ENCODE results near the gene MALT1. TPM values are rescaled to one million over a fixed set of nuclear protein-coding genes. Genes with fewer than 3 reads are reported as not detected.
"Not testable (repeated sequence)": the region's sequence is repeated elsewhere in the genome, so short reads cannot be mapped to it uniquely, and the experiment has no call there.

Gene MALT1
- total and polyA plus RNA-seq, 4 experiments from 2014 or later = 60.3 to 96.7 (median 77.4) TPM

DNA sequence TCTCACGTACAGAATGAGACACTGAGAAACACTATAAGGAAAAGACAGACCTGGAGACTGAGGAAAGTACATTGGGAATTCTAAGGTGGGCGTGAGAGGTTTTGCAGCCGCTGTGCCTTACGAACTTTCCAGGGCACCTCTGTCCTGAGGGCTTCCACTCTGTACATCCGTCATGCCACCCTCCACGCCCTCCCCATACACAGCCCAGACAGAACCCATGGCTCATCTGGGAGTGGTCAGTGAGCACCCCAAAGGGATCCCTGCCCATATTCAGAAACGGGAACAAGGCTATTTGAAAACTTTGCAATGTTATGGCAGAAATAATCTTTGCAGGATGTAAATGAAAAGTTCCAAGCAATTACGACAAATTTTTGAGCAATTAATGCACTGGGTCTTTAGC lies 98.1 kb downstream of the MALT1 start:
- no peak for DNase-seq
- H3K36me3 Mint-ChIP-seq = no peaks in the 10 kb centered on the region
- H3K4me1 Mint-ChIP-seq = peaks cover 3 to 12% (median 8%) of the 10 kb centered on the region in 4 donors
- H3K27ac ChIP-seq (ENCODE audit: low read depth, low read length) = no peak overlapping the region
- intact Hi-C loops (cut with micrococcal nuclease) = no loop called here
- peaks cover 8% of the 10 kb centered on the region for H3K4me1 ChIP-seq (ENCODE audit: insufficient read depth, low read length)
- ChIA-PET POLR2A (ENCODE audit: partially characterized antibody) (interaction anchor here (1.3 to 1.6 kb wide), 2 partner anchors 239 to 301 kb away, joined by 5 to 9 read pairs; no protein-coding TSS in a partner anchor), CTCF (ENCODE audit: partially characterized antibody) (interaction anchor here (0.8 to 24.6 kb wide), 11 partner anchors 12 to 315 kb away, joined by 3 to 827 read pairs (median 3); no protein-coding TSS in a partner anchor)
- no peaks in the 10 kb centered on the region for H3K36me3 ChIP-seq (ENCODE audit: insufficient read depth, low read length)
- peaks cover 0 to 1% (median 0%) of the 10 kb centered on the region in 8 donors for H3K9me3 Mint-ChIP-seq
- peaks cover 22 to 30% of the 10 kb centered on the region in 2 donors for H3K27me3 Mint-ChIP-seq
- no peak overlapping the region for H3K27ac Mint-ChIP-seq
- no peak overlapping the region for H3K4me3 Mint-ChIP-seq
- H3K4me3 ChIP-seq (ENCODE audit: low read length in 2 of 2) = no peak overlapping the region
- peaks cover 4% of the 10 kb centered on the region for H3K27me3 ChIP-seq (ENCODE audit: insufficient read depth, low read length)
- H3K9me3 ChIP-seq (ENCODE audit: control insufficient read depth in 1 of 2, low read length in 2 of 2) = no peaks in the 10 kb centered on the region

DNA sequence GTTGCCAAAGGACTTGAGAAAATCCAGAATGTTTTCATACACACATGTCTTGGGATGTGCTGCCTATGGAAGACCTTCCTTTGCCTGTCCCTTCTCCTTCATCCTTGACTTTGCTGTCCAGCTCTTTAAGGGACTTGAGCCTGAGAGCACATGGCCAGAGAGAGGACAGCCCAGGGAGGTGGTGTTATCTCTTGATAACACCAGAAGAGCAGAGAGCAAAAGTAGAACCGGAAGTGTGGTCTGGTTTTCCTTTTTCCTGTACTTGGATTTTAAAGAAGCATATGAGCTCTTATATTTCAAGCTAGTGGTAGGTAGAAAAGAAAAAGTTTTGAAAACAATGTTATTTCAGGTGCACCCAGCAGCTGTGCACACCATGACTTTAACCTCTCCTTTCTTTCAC lies 99.3 kb downstream of the MALT1 start:
- peaks cover 5% of the 10 kb centered on the region for H3K4me1 ChIP-seq (ENCODE audit: insufficient read depth, low read length)
- peaks cover 15 to 25% of the 10 kb centered on the region in 2 donors for H3K27me3 Mint-ChIP-seq
- no peaks in the 10 kb centered on the region for H3K9me3 ChIP-seq (ENCODE audit: control insufficient read depth in 1 of 2, low read length in 2 of 2)
- H3K4me3 ChIP-seq (ENCODE audit: low read length in 2 of 2) = no peak overlapping the region
- peaks cover 4% of the 10 kb centered on the region for H3K27me3 ChIP-seq (ENCODE audit: insufficient read depth, low read length)
- H3K36me3 Mint-ChIP-seq = no peaks in the 10 kb centered on the region
- ChIA-PET CTCF (ENCODE audit: partially characterized antibody) (interaction anchor here (0.7 to 24.6 kb wide), 8 partner anchors 11 to 314 kb away, joined by 3 to 827 read pairs (median 4); no protein-coding TSS in a partner anchor), POLR2A (ENCODE audit: partially characterized antibody) (no interaction called here)
- DNase-seq = no peak
- no peak overlapping the region for H3K27ac ChIP-seq (ENCODE audit: low read depth, low read length)
- H3K4me1 Mint-ChIP-seq = peaks cover 2 to 10% (median 4%) of the 10 kb centered on the region in 4 donors
- intact Hi-C loops (cut with micrococcal nuclease) = no loop called here
- H3K4me3 Mint-ChIP-seq = no peak overlapping the region
- peaks cover 0 to 1% (median 0%) of the 10 kb centered on the region in 8 donors for H3K9me3 Mint-ChIP-seq
- H3K27ac Mint-ChIP-seq = no peak overlapping the region
- H3K36me3 ChIP-seq (ENCODE audit: insufficient read depth, low read length) = no peaks in the 10 kb centered on the region

DNA sequence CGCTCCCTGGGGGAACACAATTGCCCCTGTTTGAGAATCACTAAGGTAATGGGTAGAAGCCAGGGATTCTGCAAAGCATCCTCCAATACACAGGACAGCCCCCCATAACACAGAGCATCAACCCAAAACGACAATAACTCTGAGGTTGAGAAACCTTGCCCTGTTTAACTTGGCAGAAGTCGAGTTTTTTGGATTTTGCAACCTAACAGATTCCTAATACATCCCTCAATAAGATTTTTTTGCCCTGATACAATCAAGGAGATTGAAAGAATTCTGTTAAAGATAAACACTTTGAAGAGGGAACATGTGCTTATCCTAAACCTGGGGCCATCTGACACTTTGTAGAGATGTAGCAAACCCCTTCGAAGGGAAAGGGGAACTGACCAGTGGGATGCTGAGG lies 100.9 kb downstream of the MALT1 start:
- Mint-ChIP-seq H3K4me1 (peaks cover 2 to 10% (median 4%) of the 10 kb centered on the region in 4 donors), H3K9me3 (peaks cover 0 to 1% (median 0%) of the 10 kb centered on the region in 8 donors), H3K27me3 (peaks cover 11 to 16% of the 10 kb centered on the region in 2 donors), H3K27ac (no peak overlapping the region), H3K4me3 (no peak overlapping the region), H3K36me3 (no peaks in the 10 kb centered on the region)
- POLR2A ChIA-PET (ENCODE audit: partially characterized antibody) = no interaction called here
- intact Hi-C loops (cut with micrococcal nuclease) = no loop called here
- Histone ChIP-seq H3K4me1 (ENCODE audit: insufficient read depth, low read length) (peaks cover 5% of the 10 kb centered on the region), H3K9me3 (ENCODE audit: control insufficient read depth in 1 of 2, low read length in 2 of 2) (no peaks in the 10 kb centered on the region), H3K27ac (ENCODE audit: low read depth, low read length) (no peak overlapping the region), H3K36me3 (ENCODE audit: insufficient read depth, low read length) (no peaks in the 10 kb centered on the region), H3K4me3 (ENCODE audit: low read length in 2 of 2) (no peak overlapping the region), H3K27me3 (ENCODE audit: insufficient read depth, low read length) (peaks cover 4% of the 10 kb centered on the region)
- DNase-seq = no peak
- CTCF ChIA-PET (ENCODE audit: partially characterized antibody) = interaction anchor here (0.6 to 24.6 kb wide), 4 partner anchors 26 to 308 kb away, joined by 3 to 827 read pairs (median 148); no protein-coding TSS in a partner anchor

DNA sequence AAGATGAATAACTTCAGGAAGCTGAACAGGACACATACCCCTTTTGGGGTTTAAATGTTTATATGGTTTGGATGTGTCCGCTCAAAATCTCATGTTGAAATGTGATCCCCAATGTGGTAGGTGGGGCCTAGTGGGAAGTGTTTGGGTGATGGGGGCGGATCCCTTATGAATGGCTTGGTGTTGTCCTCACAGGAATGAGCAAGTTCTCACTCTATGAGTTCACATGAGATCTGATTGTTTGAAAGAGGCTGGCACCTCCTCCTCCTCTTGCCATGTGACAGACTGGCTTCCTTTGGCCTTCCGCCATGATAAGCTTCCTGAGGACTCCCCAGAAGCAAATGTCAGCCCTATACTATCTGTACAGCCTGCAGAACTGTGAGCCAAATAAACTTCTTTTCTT lies 104.8 kb downstream of the MALT1 start:
- Mint-ChIP-seq H3K4me1 (no peaks in the 10 kb centered on the region), H3K36me3 (no peaks in the 10 kb centered on the region), H3K27ac (no peak overlapping the region), H3K4me3 (no peak overlapping the region), H3K27me3 (peaks cover 9 to 10% of the 10 kb centered on the region in 2 donors), H3K9me3 (peaks cover 0 to 1% (median 0%) of the 10 kb centered on the region in 8 donors)
- no peaks in the 10 kb centered on the region for H3K36me3 ChIP-seq (ENCODE audit: insufficient read depth, low read length)
- no peak overlapping the region for H3K27ac ChIP-seq (ENCODE audit: low read depth, low read length)
- no peaks in the 10 kb centered on the region for H3K9me3 ChIP-seq (ENCODE audit: control insufficient read depth in 1 of 2, low read length in 2 of 2)
- H3K27me3 ChIP-seq (ENCODE audit: insufficient read depth, low read length) = no peaks in the 10 kb centered on the region
- intact Hi-C loops (cut with micrococcal nuclease) = no loop called here
- DNase-seq = no peak
- H3K4me1 ChIP-seq (ENCODE audit: insufficient read depth, low read length) = no peaks in the 10 kb centered on the region
- no peak overlapping the region for H3K4me3 ChIP-seq (ENCODE audit: low read length in 2 of 2)
- ChIA-PET POLR2A (ENCODE audit: partially characterized antibody) (no interaction called here), CTCF (ENCODE audit: partially characterized antibody) (interaction anchor here (1.3 to 18.4 kb wide), 4 partner anchors 12 to 310 kb away, joined by 3 to 293 read pairs (median 10); no protein-coding TSS in a partner anchor)

- intact Hi-C loops (cut with micrococcal nuclease); H3K4me1 Mint-ChIP-seq; H3K36me3 Mint-ChIP-seq; H3K4me1 ChIP-seq (ENCODE audit: insufficient read depth, low read length); H3K4me3 Mint-ChIP-seq; H3K9me3 ChIP-seq (ENCODE audit: control insufficient read depth in 1 of 2, low read length in 2 of 2); POLR2A ChIA-PET (ENCODE audit: partially characterized antibody); DNase-seq; H3K9me3 Mint-ChIP-seq; H3K36me3 ChIP-seq (ENCODE audit: insufficient read depth, low read length); H3K4me3 ChIP-seq (ENCODE audit: low read length in 2 of 2); H3K27me3 ChIP-seq (ENCODE audit: insufficient read depth, low read length); H3K27ac Mint-ChIP-seq; H3K27ac ChIP-seq (ENCODE audit: low read depth, low read length): not testable (repeated sequence)
- CTCF ChIA-PET (ENCODE audit: partially characterized antibody) = interaction anchor here (1.3 to 18.4 kb wide), 8 partner anchors 7 to 309 kb away, joined by 3 to 293 read pairs (median 6); no protein-coding TSS in a partner anchor
- peaks cover 9 to 11% of the 10 kb centered on the region in 2 donors for H3K27me3 Mint-ChIP-seq
Observed at GRCh38 chr18:58776541-58776940, 105.3 kb downstream of the MALT1 start.

GRCh38 chr18:58777471-58777870 lies 106.2 kb downstream of the MALT1 start:
- Histone ChIP-seq H3K4me1 (ENCODE audit: insufficient read depth, low read length) (no peaks in the 10 kb centered on the region), H3K27ac (ENCODE audit: low read depth, low read length) (no peak overlapping the region), H3K4me3 (ENCODE audit: low read length in 2 of 2) (no peak overlapping the region), H3K36me3 (ENCODE audit: insufficient read depth, low read length) (no peaks in the 10 kb centered on the region), H3K27me3 (ENCODE audit: insufficient read depth, low read length) (no peaks in the 10 kb centered on the region), H3K9me3 (ENCODE audit: control insufficient read depth in 1 of 2, low read length in 2 of 2) (no peaks in the 10 kb centered on the region)
- H3K27me3 Mint-ChIP-seq = peaks cover 9 to 11% of the 10 kb centered on the region in 2 donors
- intact Hi-C loops (cut with micrococcal nuclease) = no loop called here
- H3K27ac Mint-ChIP-seq = no peak overlapping the region
- H3K4me1 Mint-ChIP-seq = peaks cover 0 to 6% (median 3%) of the 10 kb centered on the region in 4 donors
- POLR2A ChIA-PET (ENCODE audit: partially characterized antibody) = no interaction called here
- H3K4me3 Mint-ChIP-seq = no peak overlapping the region
- H3K36me3 Mint-ChIP-seq = no peaks in the 10 kb centered on the region
- H3K9me3 Mint-ChIP-seq = no peaks in the 10 kb centered on the region
- DNase-seq = no peak
- CTCF ChIA-PET (ENCODE audit: partially characterized antibody) = interaction anchor here (0.8 to 18.4 kb wide), 9 partner anchors 8 to 293 kb away, joined by 3 to 293 read pairs (median 5); no protein-coding TSS in a partner anchor

DNA sequence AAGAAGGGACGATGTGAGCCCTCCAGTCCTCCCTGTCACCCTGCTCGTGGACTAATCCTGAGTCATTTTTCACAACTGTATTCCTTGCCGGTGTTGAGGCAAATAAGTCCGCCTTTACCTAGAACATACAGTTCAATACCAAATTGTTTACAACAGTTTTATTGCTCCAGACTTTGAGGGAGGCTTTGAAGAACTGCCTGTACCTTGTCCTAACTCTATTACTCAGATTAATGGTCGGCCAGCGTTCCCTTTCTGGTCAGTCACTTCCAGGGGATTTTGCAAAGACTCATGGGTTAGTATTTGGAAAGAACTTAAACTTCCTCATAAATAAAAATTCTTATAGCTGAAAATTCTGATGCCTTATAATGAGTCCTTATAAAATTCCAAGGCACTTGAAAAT lies 108.3 kb downstream of the MALT1 start:
- H3K27ac Mint-ChIP-seq = no peak overlapping the region
- no peak overlapping the region for H3K27ac ChIP-seq (ENCODE audit: low read depth, low read length)
- H3K4me3 ChIP-seq (ENCODE audit: low read length in 2 of 2) = no peak overlapping the region
- no peaks in the 10 kb centered on the region for H3K9me3 ChIP-seq (ENCODE audit: control insufficient read depth in 1 of 2, low read length in 2 of 2)
- H3K4me1 ChIP-seq (ENCODE audit: insufficient read depth, low read length) = no peaks in the 10 kb centered on the region
- no peak for DNase-seq
- intact Hi-C loops (cut with micrococcal nuclease) = no loop called here
- no peaks in the 10 kb centered on the region for H3K9me3 Mint-ChIP-seq
- no peaks in the 10 kb centered on the region for H3K36me3 ChIP-seq (ENCODE audit: insufficient read depth, low read length)
- ChIA-PET CTCF (ENCODE audit: partially characterized antibody) (interaction anchor here (1.6 to 18.4 kb wide), 5 partner anchors 10 to 308 kb away, joined by 5 to 293 read pairs (median 14); no protein-coding TSS in a partner anchor), POLR2A (ENCODE audit: partially characterized antibody) (no interaction called here)
- H3K36me3 Mint-ChIP-seq = no peaks in the 10 kb centered on the region
- no peak overlapping the region for H3K4me3 Mint-ChIP-seq
- H3K27me3 ChIP-seq (ENCODE audit: insufficient read depth, low read length) = no peaks in the 10 kb centered on the region
- peaks cover 0 to 6% (median 3%) of the 10 kb centered on the region in 4 donors for H3K4me1 Mint-ChIP-seq
- H3K27me3 Mint-ChIP-seq = peaks cover 8 to 12% of the 10 kb centered on the region in 2 donors

All from CD4-positive, alpha-beta memory T cell (primary cell).